Endothelial cell of umbilical vein (primary cell): Measurements from ENCODE around the gene PPP1R2B. TPM values are rescaled to one million over a fixed set of nuclear protein-coding genes. Genes with fewer than 3 reads are reported as not detected.

Experiments
- BruUV-seq: library from RNA; stranded (reverse); fragments of 400-500 nt; replicated peaks from 2 replicates; lab custom pipeline; 2021; lab: Mats Ljungman, UMichigan
- CTCF ChIA-PET: fragments of 300-600, 350-600 bp; sonication (Branson Sonifier 250); formaldehyde crosslinking; loops from one replicate; lab custom pipeline; 2021; ENCODE audit warnings: antibody characterized with exemption, inconsistent platforms; lab: Charles Lee
- POLR2A ChIA-PET: fragments of 300-600, 350-600 bp; sonication (Branson Sonifier 250); formaldehyde crosslinking; loops from one replicate; lab custom pipeline; 2021; ENCODE audit warnings: antibody characterized with exemption, inconsistent platforms; lab: Charles Lee
- DNase-seq: peaks from one replicate; pipeline ENCODE4 v3.0.0-alpha.2; 2011; ENCODE audit warnings: low read depth, low spot score
- FAIRE-seq: peaks from 2 replicates; lab custom pipeline; 2011; peaks lifted over from hg19 to GRCh38; lab: Jason Lieb, UNC
- H2AFZ ChIP-seq: 2 replicates; pipeline ENCODE4 v1.6.0; 2012; ENCODE audit warnings: low read depth, low read length, control low read depth, inconsistent platforms
- H3K27ac ChIP-seq: 2 replicates; pipeline ENCODE4 v1.5.1; 2011; ENCODE audit warnings: low read depth, mild to moderate bottlenecking, control low read depth, low read length, moderate library complexity; ENCODE audit not compliant: insufficient read depth
- H3K27me3 ChIP-seq, 2 experiments: 2 replicates each; pipeline versions ENCODE4 v1.6.0 to v1.6.1; 2011; ENCODE audit warnings: low read length in 2 of 2, mixed read lengths in 1 of 2; ENCODE audit not compliant: control insufficient read depth in 2 of 2, insufficient read depth in 2 of 2
- H3K36me3 ChIP-seq, 2 experiments: 2 replicates in 1 of 2; 3 replicates in 1 of 2; pipeline ENCODE4 v1.5.1; 2011; ENCODE audit warnings: low read length in 2 of 2, mild to moderate bottlenecking in 1 of 2, moderate library complexity in 1 of 2; ENCODE audit not compliant: control insufficient read depth in 2 of 2, insufficient read depth in 2 of 2; ENCODE audit errors: extremely low read depth in 1 of 2
- H3K4me1 ChIP-seq: 3 replicates; pipeline ENCODE4 v1.5.1; 2011; ENCODE audit warnings: mild to moderate bottlenecking, low read length; ENCODE audit not compliant: control insufficient read depth, insufficient read depth; ENCODE audit errors: extremely low read depth
- H3K4me2 ChIP-seq: 2 replicates; pipeline ENCODE4 v1.6.1; 2011; ENCODE audit warnings: low read length, control low read depth, mixed read lengths; ENCODE audit not compliant: insufficient read depth
- H3K4me3 ChIP-seq, 3 experiments: fragments of 200-600 bp in 1 of 3; sonication (generic), shearing (Covaris generic) in 1 of 3; replicated peaks in 1 of 3; 2 replicates each; pipeline ENCODE4 v1.5.1; 2011 to 2016; ENCODE audit warnings: control low read depth in 3 of 3, low read length in 3 of 3, mild to moderate bottlenecking in 2 of 3, inconsistent platforms in 1 of 3, low read depth in 1 of 3, moderate library complexity in 1 of 3; ENCODE audit not compliant: insufficient read depth in 1 of 3
- H3K79me2 ChIP-seq: 2 replicates; pipeline ENCODE4 v1.6.0; 2012; ENCODE audit warnings: low read length, inconsistent platforms; ENCODE audit not compliant: control insufficient read depth, insufficient read depth
- H3K9ac ChIP-seq: replicated peaks from 2 replicates; pipeline ENCODE3; 2011; ENCODE audit warnings: low read length, control low read depth; ENCODE audit not compliant: insufficient read depth; ENCODE audit errors: extremely low read depth
- H3K9me1 ChIP-seq: replicated peaks from 3 replicates; pipeline ENCODE4 v1.6.0; 2011; ENCODE audit warnings: mild to moderate bottlenecking, low read length; ENCODE audit not compliant: control insufficient read depth, insufficient read depth; ENCODE audit errors: extremely low read depth
- H3K9me3 ChIP-seq: replicated peaks from 2 replicates; pipeline ENCODE4 v1.5.1; 2012; ENCODE audit warnings: low read length, inconsistent platforms; ENCODE audit not compliant: control insufficient read depth, insufficient read depth
- H4K20me1 ChIP-seq: replicated peaks from 2 replicates; pipeline ENCODE3; 2011; ENCODE audit warnings: mild to moderate bottlenecking, low read length; ENCODE audit not compliant: control insufficient read depth, insufficient read depth; ENCODE audit errors: extremely low read depth
- CTCF ChIP-seq, 2 donors: IDR thresholded peaks; 1 replicate in 1 of 2; 2 replicates in 1 of 2; pipeline ENCODE4 v1.5.1; 2011; ENCODE audit warnings: low read length in 2 of 2, mild to moderate bottlenecking in 2 of 2, moderate library complexity in 2 of 2, control low read depth in 1 of 2, inconsistent platforms in 1 of 2, low read depth in 1 of 2; ENCODE audit not compliant: insufficient read depth in 1 of 2; ENCODE audit errors: extremely low read depth in 1 of 2
- EZH2 ChIP-seq: IDR thresholded peaks from 2 replicates; pipeline ENCODE4 v1.6.1; 2012; ENCODE audit warnings: borderline replicate concordance, low read depth, mild to moderate bottlenecking, moderate library complexity, low read length, inconsistent platforms; ENCODE audit not compliant: severe bottlenecking
- FOS ChIP-seq: IDR thresholded peaks from 2 replicates; pipeline ENCODE4 v1.6.1; 2011; ENCODE audit warnings: mild to moderate bottlenecking, low read length, moderate library complexity, borderline replicate concordance; ENCODE audit not compliant: insufficient read depth
- GATA2 ChIP-seq: IDR thresholded peaks from 2 replicates; pipeline ENCODE4 v1.7.0; 2011; ENCODE audit warnings: low read depth, mild to moderate bottlenecking, moderate library complexity, mixed read lengths, low read length; ENCODE audit not compliant: insufficient read length, insufficient read depth
- JUN ChIP-seq: IDR thresholded peaks from 2 replicates; pipeline ENCODE4 v1.6.1; 2011; ENCODE audit warnings: borderline replicate concordance, low read depth; ENCODE audit not compliant: insufficient read length, insufficient read depth
- MAX ChIP-seq: IDR thresholded peaks from 2 replicates; pipeline ENCODE4 v1.6.1; 2011; ENCODE audit not compliant: insufficient read depth, insufficient read length
- MYC ChIP-seq: IDR thresholded peaks from one replicate; pipeline ENCODE4 v1.6.1; 2011; ENCODE audit warnings: mild to moderate bottlenecking, low read depth, low read length
- POLR2A ChIP-seq: IDR thresholded peaks from 2 replicates; pipeline ENCODE4 v1.6.1; 2012; ENCODE audit warnings: low read depth, mild to moderate bottlenecking, control low read depth, low read length
- POLR2AphosphoS5 ChIP-seq: IDR thresholded peaks from 2 replicates; pipeline ENCODE4 v1.6.1; 2012; ENCODE audit warnings: low read depth, mild to moderate bottlenecking, control low read depth, low read length, moderate library complexity; ENCODE audit not compliant: insufficient read depth
- dilution Hi-C: fragments of 300-500 bp; cut with MboI; formaldehyde crosslinking; loops from one replicate; pipeline ENCODE4 v1.15.0; 2019; ENCODE audit warnings: low sequenced_read_pairs; ENCODE audit not compliant: extremely low pct_ligation_motif_present
- intact Hi-C: fragments of 100-400 bp; cut with micrococcal nuclease; formaldehyde crosslinking; loops from one replicate; pipeline ENCODE4 v1.10.0; 2022
- polyA plus RNA-seq, 4 experiments: library from polyadenylated mRNA; depleted of rRNA in 3 of 4; stranded (reverse) in 3 of 4; unstranded in 1 of 4; fragments of >200 nt; gene quantifications; 2 replicates each; pipeline versions ENCODE4 v1.2.1 to v1.2.3, GENCODE V29; 2011 to 2012; ENCODE audit warnings: missing spikeins in 1 of 4
- total RNA-seq: library from RNA; stranded (reverse); gene quantifications from 2 replicates; pipeline ENCODE4 v1.2.3, GENCODE V29; 2021

Gene PPP1R2B
- total and polyA plus RNA-seq, 2 donors (not counting 3 experiments of a cell fraction or from before 2014, with no cell fraction given), result not detected

- POLR2A ChIA-PET, result no interaction called here
- peaks cover 2% of the 10 kb centered on the region for H3K9me3 ChIP-seq
- H3K4me2 ChIP-seq, result no peak overlapping the region
- no peaks in the 10 kb centered on the region for H3K4me1 ChIP-seq
- no peaks in the 10 kb centered on the region for H3K36me3 ChIP-seq
- FAIRE-seq (no peak), DNase-seq (no peak)
- CTCF ChIA-PET, result no interaction called here
- no peak for TF ChIP-seq FOS
- TF ChIP-seq POLR2A, result no peak
- no peak for TF ChIP-seq JUN
- TF ChIP-seq MAX, result no peak
- no peak overlapping the region for H2AFZ ChIP-seq
- no peaks in the 10 kb centered on the region for H3K9me1 ChIP-seq
- BruUV-seq, result no TSS peak
- H4K20me1 ChIP-seq, result no peaks in the 10 kb centered on the region
- intact Hi-C loops, result no loop called here
- dilution Hi-C loops, result no loop called here
- no peak overlapping the region for H3K27ac ChIP-seq
- no peak overlapping the region for H3K4me3 ChIP-seq
- H3K27me3 ChIP-seq, result no peaks in the 10 kb centered on the region
- H3K9ac ChIP-seq, result no peak overlapping the region
- no peaks in the 10 kb centered on the region for H3K79me2 ChIP-seq
These were observed 21.1 kb downstream of the PPP1R2B start for GRCh38 chr5:156871212-156871611.

- Histone ChIP-seq H3K4me2 (no peak overlapping the region), H3K79me2 (no peaks in the 10 kb centered on the region), H3K9ac (no peak overlapping the region), H3K9me1 (no peaks in the 10 kb centered on the region), H3K36me3 (no peaks in the 10 kb centered on the region), H3K4me1 (no peaks in the 10 kb centered on the region), H3K9me3 (peaks cover 2% of the 10 kb centered on the region), H3K27me3 (no peaks in the 10 kb centered on the region), H2AFZ (no peak overlapping the region), H3K27ac (no peak overlapping the region), H3K4me3 (no peak overlapping the region), H4K20me1 (no peaks in the 10 kb centered on the region)
- BruUV-seq, result no TSS peak
- dilution Hi-C loops (no loop called here), intact Hi-C loops (no loop called here)
- no peak for DNase-seq
- ChIA-PET POLR2A (no interaction called here), CTCF (no interaction called here)
- no peak for TF ChIP-seq CTCF (IDR thresholded peaks at IDR 0.05; ENCODE audit: extremely low read depth in 1 of 2, insufficient read depth in 1 of 2, low read depth in 1 of 2, low read length in 2 of 2)
- TF ChIP-seq EZH2, result no peak
- no peak for TF ChIP-seq POLR2AphosphoS5
- TF ChIP-seq JUN, result no peak
- no peak for TF ChIP-seq POLR2A
- TF ChIP-seq MAX, result no peak
- TF ChIP-seq FOS, result no peak
- no peak for TF ChIP-seq MYC
- TF ChIP-seq GATA2, result no peak
- no peak for FAIRE-seq
These were observed 29.7 kb downstream of the PPP1R2B start for GRCh38 chr5:156879665-156880285.
